Neural progenitor cell (in vitro differentiated cells): ENCODE results near the gene ZSWIM3.

ENCODE experiments used
- CTCF ChIP-seq: fragments of 200-600 bp; sonication (generic); IDR thresholded peaks from 2 replicates; pipeline ENCODE4 v1.5.1; 2017; ENCODE audit warnings: antibody characterized with exemption, mild to moderate bottlenecking
- EZH2 ChIP-seq: fragments of 200-600 bp; sonication (generic); IDR thresholded peaks from 2 replicates; pipeline ENCODE4 v1.6.1; 2017; ENCODE audit warnings: antibody characterized with exemption, mild to moderate bottlenecking, moderate library complexity
- EZH2phosphoT487 ChIP-seq: fragments of 200-600 bp; sonication (generic); IDR thresholded peaks from 2 replicates; pipeline ENCODE4 v1.6.1; 2017; ENCODE audit warnings: antibody characterized with exemption

- TF ChIP-seq CTCF (no peak), EZH2 (no peak), EZH2phosphoT487 (no peak)
Measured at GRCh38 chr20:45878076-45878761, 20.8 kb downstream of the ZSWIM3 start.
